Natural killer cell (primary cell): ENCODE measurements around the gene SIGLEC15. TPM values are rescaled to one million over a fixed set of nuclear protein-coding genes. Genes with fewer than 3 reads are reported as not detected.

ENCODE experiments used
- ATAC-seq, 3 donors: fragments of 150-1000 bp in 2 of 3; fragments of 200-7000 bp in 1 of 3; cut with Tn5 transposase; 1 replicate in 1 of 3; 2 replicates in 2 of 3; pipeline ENCODE4 v1.10.0; 2021; ENCODE audit warnings: mild to moderate bottlenecking in 2 of 3, moderate library complexity in 2 of 3
- DNase-seq, 2 donors: peaks; one replicate each; pipeline versions ENCODE4 v3.0.0 to v3.0.0-alpha.2; 2013 to 2021; ENCODE audit warnings: mixed read lengths in 1 of 2
- H3K27ac ChIP-seq: one replicate; pipeline ENCODE4 v1.5.1; 2013; ENCODE audit warnings: mild to moderate bottlenecking, low read length
- H3K27me3 ChIP-seq: one replicate; pipeline ENCODE4 v1.6.1; 2013; ENCODE audit warnings: low read length; ENCODE audit not compliant: control insufficient read depth, insufficient read depth
- H3K36me3 ChIP-seq: one replicate; pipeline ENCODE4 v1.6.1; 2013; ENCODE audit warnings: low read length; ENCODE audit not compliant: control insufficient read depth, insufficient read depth
- H3K4me1 ChIP-seq: one replicate; pipeline ENCODE4 v1.6.1; 2013; ENCODE audit warnings: low read length; ENCODE audit not compliant: control insufficient read depth, insufficient read depth
- H3K4me3 ChIP-seq: one replicate; pipeline ENCODE4 v1.5.1; 2013; ENCODE audit warnings: low read length
- H3K9me3 ChIP-seq: one replicate; pipeline ENCODE4 v1.6.1; 2013; ENCODE audit warnings: low read length; ENCODE audit not compliant: control insufficient read depth, insufficient read depth
- H3K27ac Mint-ChIP-seq, 2 donors: one replicate each; pipeline ENCODE4 v1.8.0; 2022; ENCODE audit warnings: mild to moderate bottlenecking in 2 of 2, mixed read lengths in 2 of 2, moderate library complexity in 1 of 2
- H3K27me3 Mint-ChIP-seq, 2 donors: one replicate each; pipeline ENCODE4 v1.8.0; 2022; ENCODE audit warnings: low read depth in 2 of 2, mixed read lengths in 2 of 2
- H3K36me3 Mint-ChIP-seq: one replicate; pipeline ENCODE4 v1.8.0; 2022; ENCODE audit warnings: mixed read lengths
- H3K4me1 Mint-ChIP-seq, 2 donors: one replicate each; pipeline ENCODE4 v1.8.0; 2022; ENCODE audit warnings: mixed read lengths in 2 of 2
- H3K4me3 Mint-ChIP-seq: one replicate; pipeline ENCODE4 v1.8.0; 2022; ENCODE audit warnings: mild to moderate bottlenecking, moderate library complexity, mixed read lengths
- H3K9me3 Mint-ChIP-seq, 2 donors: one replicate each; pipeline ENCODE4 v1.8.0; 2022; ENCODE audit warnings: mixed read lengths in 2 of 2
- WGBS: methylation state at CpG from one replicate; pipeline ENCODE4 v1.1.7; 2013; ENCODE audit warnings: missing lambda C conversion rate; ENCODE audit not compliant: insufficient coverage; 5-methylcytosine and 5-hydroxymethylcytosine counted together
- intact Hi-C: fragments of 100-400 bp; cut with micrococcal nuclease; formaldehyde crosslinking; loops from one replicate; pipeline ENCODE4 v1.14.2; 2022
- total RNA-seq, 4 donors: library from RNA; stranded (reverse); fragments of 120-200 nt in 1 of 4; gene quantifications; one replicate each; pipeline versions ENCODE4 v1.2.3 to v1.2.4, GENCODE V29; 2013 to 2022
- TF ChIP-seq, protein P1 (sequence below): fragments of 200-600 bp; IDR thresholded peaks from one replicate; pipeline ENCODE4 v1.8.0; 2022; ENCODE audit warnings: antibody characterized with exemption

Gene SIGLEC15, protein sequence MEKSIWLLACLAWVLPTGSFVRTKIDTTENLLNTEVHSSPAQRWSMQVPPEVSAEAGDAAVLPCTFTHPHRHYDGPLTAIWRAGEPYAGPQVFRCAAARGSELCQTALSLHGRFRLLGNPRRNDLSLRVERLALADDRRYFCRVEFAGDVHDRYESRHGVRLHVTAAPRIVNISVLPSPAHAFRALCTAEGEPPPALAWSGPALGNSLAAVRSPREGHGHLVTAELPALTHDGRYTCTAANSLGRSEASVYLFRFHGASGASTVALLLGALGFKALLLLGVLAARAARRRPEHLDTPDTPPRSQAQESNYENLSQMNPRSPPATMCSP
- not detected for total RNA-seq
- 0.11 TPM for total RNA-seq (2013)

DNA sequence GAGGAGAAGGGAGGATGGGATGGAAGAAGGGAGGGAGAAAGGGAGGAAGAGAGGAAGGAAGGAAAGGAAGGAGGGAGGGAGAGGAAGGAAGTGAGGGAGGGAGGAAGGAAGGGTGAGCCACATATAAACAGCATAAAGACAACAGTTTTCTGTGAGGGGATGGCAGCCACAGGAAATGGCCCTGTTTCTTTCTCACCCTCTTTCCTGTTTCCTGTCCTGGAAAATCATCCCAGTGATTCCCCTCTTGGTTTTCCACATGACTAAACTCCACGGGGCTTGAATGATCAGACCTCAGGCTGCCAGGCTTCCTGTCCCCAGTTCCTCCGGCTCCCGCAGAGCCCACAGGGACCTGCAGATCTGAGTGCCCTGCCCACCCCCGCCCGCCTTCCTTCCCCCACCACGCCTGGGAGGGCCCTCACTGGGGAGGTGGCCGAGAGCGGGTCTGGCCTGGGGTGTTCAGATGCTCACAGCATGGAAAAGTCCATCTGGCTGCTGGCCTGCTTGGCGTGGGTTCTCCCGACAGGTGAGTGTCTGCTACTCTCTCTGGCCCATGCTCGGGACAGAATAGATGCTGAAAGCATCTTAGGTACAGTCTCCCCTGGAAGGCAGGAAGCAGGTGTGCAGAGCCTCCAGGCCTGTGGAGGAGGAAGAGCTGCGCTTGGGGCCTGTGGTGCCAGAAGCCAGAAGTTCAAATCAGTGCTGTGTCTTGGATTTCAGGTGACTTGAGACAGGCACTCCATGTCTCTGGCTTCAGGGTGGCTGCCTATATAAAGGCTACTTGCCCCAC lies at the start of gene SIGLEC15:
SIGLEC15 (plus strand) TSS at position 418 of the 787 bp plus-strand sequence; CDS start at position 472, 54 bp downstream.
- Histone ChIP-seq H3K4me1 (peaks cover 31% of the 10 kb centered on the region), H3K36me3 (no peaks in the 10 kb centered on the region), H3K4me3 (no peak within 1 kb of the TSS), H3K27me3 (peaks cover 2% of the 10 kb centered on the region), H3K27ac (no peak within 1 kb of the TSS), H3K9me3 (no peaks in the 10 kb centered on the region)
- Mint-ChIP-seq H3K4me1 (peaks cover 14 to 36% of the 10 kb centered on the region in 2 donors), H3K27me3 (peaks cover 21 to 23% of the 10 kb centered on the region in 2 donors), H3K4me3 (no peak within 1 kb of the TSS), H3K27ac (peak within 1 kb of the TSS in 1 of 2 donors; percentile 54), H3K36me3 (peaks cover 7% of the 10 kb centered on the region), H3K9me3 (no peaks in the 10 kb centered on the region)
- intact Hi-C loops: no loop called here
- WGBS: 23% methylated on average over 12 of the region's 12 CpGs
- no peak for DNase-seq
- TF ChIP-seq, protein P1, sequence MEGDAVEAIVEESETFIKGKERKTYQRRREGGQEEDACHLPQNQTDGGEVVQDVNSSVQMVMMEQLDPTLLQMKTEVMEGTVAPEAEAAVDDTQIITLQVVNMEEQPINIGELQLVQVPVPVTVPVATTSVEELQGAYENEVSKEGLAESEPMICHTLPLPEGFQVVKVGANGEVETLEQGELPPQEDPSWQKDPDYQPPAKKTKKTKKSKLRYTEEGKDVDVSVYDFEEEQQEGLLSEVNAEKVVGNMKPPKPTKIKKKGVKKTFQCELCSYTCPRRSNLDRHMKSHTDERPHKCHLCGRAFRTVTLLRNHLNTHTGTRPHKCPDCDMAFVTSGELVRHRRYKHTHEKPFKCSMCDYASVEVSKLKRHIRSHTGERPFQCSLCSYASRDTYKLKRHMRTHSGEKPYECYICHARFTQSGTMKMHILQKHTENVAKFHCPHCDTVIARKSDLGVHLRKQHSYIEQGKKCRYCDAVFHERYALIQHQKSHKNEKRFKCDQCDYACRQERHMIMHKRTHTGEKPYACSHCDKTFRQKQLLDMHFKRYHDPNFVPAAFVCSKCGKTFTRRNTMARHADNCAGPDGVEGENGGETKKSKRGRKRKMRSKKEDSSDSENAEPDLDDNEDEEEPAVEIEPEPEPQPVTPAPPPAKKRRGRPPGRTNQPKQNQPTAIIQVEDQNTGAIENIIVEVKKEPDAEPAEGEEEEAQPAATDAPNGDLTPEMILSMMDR: no peak
- ATAC-seq: peak in 1 of 3 donors; percentile 16

DNA sequence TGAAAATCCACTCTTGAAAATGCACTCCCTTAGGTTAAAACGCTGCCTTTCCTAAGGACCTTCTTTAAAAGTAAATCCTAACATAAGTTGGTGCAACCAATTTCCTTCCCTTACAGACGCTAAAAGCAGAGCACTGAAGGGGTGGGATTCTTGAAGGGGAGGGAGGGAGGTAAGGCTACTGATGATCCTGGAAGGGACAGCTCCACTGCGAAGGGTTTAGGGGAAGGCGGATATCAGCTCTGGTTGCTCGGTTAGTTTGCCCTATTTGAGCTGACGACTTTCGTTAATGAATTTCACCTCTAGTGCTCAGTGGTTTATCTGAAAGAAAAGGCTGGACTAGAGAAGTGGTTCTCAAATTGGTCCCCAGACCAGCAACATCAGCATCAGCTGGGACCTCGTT lies 49.7 kb upstream of the SIGLEC15 start:
- peak overlapping the region in 1 of 2 donors; percentile 76 for H3K27ac Mint-ChIP-seq
- intact Hi-C loops: no loop called here
- H3K4me3 ChIP-seq: peak overlapping the region; percentile 36
- peak overlapping the region; percentile 76 for H3K4me3 Mint-ChIP-seq
- H3K4me1 ChIP-seq: peaks cover 43% of the 10 kb centered on the region
- H3K36me3 Mint-ChIP-seq: no peaks in the 10 kb centered on the region
- ATAC-seq (no peak), DNase-seq (no peak)
- H3K9me3 Mint-ChIP-seq: peaks cover 0 to 2% of the 10 kb centered on the region in 2 donors
- H3K27me3 ChIP-seq: no peaks in the 10 kb centered on the region
- H3K4me1 Mint-ChIP-seq: peaks cover 34 to 52% of the 10 kb centered on the region in 2 donors
- 63% methylated on average over 8 of the region's 8 CpGs for WGBS
- peaks cover 7 to 9% of the 10 kb centered on the region in 2 donors for H3K27me3 Mint-ChIP-seq
- no peaks in the 10 kb centered on the region for H3K9me3 ChIP-seq
- H3K27ac ChIP-seq: no peak overlapping the region
- TF ChIP-seq, protein P1: no peak
- H3K36me3 ChIP-seq: no peaks in the 10 kb centered on the region

DNA sequence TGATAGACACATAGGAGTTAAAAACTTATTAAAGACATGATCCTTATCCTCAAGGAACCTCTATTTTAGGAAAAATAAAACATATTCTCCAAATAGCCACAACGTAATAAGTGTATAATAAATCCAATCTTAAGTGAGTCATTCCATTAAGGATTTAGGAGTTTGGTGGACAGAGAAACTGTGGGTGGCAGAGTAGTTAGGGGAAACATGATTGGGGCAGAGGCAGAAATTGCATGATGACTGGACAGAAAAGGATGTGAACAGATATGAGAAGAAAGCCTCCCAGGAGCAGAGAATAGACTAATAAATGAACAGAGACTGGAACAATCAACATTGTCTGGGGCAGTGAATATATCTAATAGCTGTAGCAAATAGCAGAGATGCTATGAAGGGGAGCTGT lies 48.1 kb upstream of the SIGLEC15 start:
- Histone ChIP-seq H3K9me3 (no peaks in the 10 kb centered on the region), H3K4me3 (no peak overlapping the region), H3K36me3 (no peaks in the 10 kb centered on the region), H3K4me1 (peaks cover 30% of the 10 kb centered on the region), H3K27ac (no peak overlapping the region), H3K27me3 (no peaks in the 10 kb centered on the region)
- H3K4me3 Mint-ChIP-seq: no peak overlapping the region
- no CpG with 5 or more reads among the region's 1 CpG for WGBS
- H3K27me3 Mint-ChIP-seq: peaks cover under 1 to 8% of the 10 kb centered on the region in 2 donors
- intact Hi-C loops: no loop called here
- H3K36me3 Mint-ChIP-seq: no peaks in the 10 kb centered on the region
- ATAC-seq (no peak), DNase-seq (no peak)
- TF ChIP-seq, protein P1: no peak
- peaks cover 28 to 38% of the 10 kb centered on the region in 2 donors for H3K4me1 Mint-ChIP-seq
- no peak overlapping the region for H3K27ac Mint-ChIP-seq
- no peaks in the 10 kb centered on the region for H3K9me3 Mint-ChIP-seq
